HG02973 (cell line): ENCODE measurements around the gene MESP2.

Experiments
- ATAC-seq: cut with Tn5 transposase; IDR thresholded peaks from one replicate; pipeline ENCODE4 v1.9.1; 2021; ENCODE audit warnings: moderate library complexity; ENCODE audit not compliant: unreplicated experiment

Gene MESP2

DNA sequence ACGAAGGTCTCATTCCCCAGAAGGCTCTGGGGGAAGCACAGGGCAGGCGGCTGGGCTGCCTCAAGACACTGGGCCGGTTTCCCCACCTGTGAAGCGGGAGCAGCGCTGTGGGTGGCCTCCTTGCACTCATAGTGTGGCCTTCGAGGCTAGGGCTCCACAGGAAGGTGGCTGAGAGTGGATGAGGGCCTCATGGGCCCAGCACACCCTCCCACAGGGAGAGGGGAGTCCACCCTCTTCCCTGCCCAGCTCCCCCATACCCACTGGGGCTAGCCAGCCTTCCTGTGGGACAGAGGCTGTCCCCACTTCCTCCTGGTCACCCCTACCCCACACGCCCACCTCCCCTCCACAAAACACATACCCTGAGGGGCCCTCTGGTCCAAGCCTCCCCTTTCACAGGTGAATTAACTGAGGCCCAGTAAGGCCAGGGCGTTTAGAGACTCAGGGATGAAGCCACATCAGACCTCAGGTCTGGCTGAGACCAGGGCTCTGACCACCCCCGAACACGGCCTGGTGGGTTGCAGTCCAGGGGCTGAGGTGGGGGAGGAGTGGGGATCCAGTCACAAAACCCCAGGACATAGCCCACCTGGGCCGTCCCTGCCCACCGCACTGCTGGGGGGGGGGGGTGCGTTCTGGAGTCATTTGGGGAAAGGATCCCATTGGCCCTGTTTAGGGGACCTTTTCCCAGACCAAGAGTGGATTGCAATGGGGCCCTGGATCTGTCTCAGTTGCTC lies 37.4 kb downstream of the MESP2 start:
- ATAC-seq: no peak

GRCh38 chr15:89814112-89814742 lies 38.1 kb downstream of the MESP2 start:
- ATAC-seq: no peak

DNA sequence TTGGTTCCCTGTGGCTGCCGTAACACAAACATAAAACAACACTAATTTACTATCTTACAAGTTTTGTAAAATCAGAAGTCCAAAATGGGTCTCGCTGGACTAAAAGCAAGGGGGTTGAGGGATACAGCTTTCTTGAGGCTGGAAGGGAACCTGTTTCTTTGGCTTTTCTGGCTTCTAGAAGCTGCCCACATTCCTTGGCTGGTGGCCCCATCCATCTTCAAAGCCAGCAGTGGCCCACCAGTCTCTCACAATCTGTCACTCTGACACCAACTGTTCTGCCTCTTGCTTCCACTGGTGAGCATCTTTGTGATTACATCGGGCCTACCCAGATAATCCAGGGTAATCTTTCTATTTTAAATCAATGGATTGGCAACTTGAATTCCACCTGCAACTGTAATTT lies 39.6 kb downstream of the MESP2 start:
- ATAC-seq: no peak

DNA sequence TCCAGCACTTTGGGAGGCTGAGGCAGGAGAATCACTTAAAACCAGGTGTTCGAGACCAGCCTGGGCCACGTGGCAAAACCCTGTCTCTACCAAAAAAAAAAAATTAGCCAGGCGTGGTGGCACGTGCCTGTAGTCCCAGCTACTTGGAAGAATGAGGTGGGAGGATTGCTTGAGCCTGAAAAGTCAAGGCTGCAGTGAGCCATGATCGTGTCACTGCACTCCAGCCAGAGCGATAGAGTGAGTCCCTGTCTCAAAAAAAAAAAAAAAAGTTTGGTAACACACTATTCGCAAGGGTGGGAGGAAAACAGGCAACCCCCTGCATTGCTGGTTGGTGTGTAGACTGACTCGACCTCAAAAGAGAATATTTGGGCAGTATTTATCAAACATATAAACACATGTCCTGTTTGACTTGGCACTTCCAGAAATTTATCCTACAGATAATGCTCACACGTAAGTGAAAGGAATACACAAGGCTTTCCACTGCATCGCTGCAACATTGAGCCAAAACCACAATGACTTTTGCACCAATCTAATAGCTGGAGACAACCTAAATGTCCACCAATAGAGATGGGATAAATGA lies 41.7 kb downstream of the MESP2 start:
- ATAC-seq: no peak

DNA sequence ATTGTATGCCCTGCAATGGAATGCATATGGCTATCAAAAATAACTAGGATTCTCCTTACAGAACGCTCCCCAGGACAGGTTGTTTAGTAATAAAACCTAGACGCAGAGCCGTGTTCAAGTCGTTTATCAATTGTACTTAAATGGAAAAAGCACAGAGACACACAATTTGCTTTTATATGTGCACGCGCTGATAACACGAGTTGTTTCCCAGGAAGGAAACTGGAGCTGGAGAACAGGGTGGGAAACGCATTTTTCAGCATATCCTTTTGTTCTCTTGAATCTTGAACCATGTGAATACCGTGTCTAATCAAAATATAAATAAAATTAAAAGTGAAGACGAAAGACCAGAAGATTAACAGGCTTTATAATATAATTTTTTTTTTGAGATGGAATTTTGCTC lies 42.2 kb downstream of the MESP2 start:
- ATAC-seq: no peak

DNA sequence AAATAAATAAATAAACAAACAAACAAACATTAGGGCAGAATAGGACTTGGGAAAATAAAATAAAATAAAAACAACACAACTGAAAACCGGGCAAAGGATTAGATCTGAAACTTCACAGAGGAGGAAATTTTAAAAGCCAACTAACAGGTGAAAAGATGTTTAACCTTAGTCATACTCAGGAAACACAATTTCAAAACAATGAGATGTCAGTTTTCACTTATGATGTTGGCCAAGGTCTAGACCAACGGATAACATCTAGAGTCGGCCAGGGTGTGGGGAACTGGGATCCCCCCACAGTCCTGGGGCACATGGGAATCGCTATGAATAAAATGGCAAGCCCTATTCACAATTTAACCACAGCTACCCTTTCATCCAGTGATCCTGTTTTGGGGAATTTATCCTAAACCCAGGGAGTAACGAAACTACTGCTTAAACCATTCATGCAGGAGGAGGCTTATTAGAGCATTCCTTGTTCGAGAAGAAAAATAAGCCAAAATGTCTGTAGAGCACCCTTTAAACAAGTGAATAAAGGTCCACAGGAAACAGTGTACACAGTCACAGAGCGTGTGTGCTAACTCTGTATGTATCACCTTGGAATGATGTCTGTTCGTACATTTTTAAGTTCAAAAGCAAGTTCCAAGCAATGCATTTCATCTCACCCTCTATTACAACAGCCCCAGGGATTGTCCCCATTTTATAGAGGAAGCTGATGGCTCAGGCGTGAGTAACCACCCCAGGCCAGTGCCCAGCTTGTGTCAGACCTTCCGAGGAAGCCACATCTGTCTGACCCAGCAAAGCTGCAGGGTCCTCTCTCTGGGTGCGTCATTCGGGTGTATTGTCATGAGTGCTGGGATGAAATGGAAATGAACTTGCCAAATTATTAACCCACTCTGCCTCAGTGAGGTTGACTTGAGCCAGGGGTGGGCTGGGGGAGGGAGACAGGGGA lies 44.8 kb downstream of the MESP2 start:
- ATAC-seq: no peak

DNA sequence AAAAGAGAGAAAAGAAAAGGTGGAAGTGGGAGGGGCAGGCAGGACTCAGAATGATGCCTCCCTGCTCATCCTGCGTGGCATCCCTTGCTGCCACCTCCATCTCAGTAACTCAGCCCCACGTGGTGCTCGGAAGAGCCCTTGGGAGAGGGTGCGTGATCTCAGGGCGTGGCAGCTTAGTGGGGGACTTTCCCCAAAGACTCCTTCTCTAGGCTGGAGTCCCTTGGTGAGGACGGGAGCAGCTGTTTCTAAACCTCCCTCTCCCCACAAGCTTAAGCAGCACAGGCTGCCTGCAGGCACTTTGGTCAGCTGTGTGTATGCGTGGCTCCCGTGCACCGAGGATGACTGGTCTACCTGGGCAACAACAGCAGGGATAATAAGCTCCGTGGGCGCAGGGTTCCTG lies 45.9 kb downstream of the MESP2 start:
- no peak for ATAC-seq

GRCh38 chr15:89822611-89822950 lies 46.4 kb downstream of the MESP2 start:
- no peak for ATAC-seq

DNA sequence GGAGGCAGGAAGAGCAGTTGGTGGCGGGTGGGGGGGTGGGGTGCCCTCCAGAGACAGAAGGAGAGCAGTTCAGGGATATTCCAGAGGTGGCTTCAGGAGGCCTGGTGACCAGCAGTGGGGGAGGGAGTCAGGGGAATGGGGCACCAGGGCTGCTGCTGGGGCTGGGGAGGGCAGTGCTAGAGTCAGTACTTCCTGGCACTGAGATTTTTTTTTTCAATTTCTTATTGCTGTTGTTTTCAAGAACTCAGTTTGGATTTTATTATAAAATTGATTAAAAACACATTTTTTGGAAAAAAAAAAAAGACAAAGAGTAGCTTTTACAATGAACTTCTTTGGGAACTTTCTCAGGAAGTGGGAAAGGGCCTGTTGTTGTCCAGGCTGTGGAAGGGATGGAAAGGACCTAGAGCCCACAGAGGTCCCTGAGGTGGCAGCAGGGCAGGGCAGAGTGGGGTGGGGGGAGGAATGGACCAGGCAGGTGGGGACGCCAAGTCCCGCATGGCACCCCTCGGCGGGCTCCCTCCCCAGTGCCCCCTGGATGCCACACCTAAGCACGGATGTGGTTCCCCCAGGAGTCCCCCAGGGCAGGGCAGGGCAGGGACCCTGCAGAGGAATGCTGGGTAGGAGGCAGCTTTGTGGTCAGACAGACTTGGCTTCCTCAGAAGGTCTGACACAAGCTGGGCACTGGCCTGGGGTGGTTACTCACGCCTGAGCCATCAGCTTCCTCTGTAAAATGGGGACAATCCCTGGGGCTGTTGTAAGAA lies 47.0 kb downstream of the MESP2 start:
- ATAC-seq: no peak

GRCh38 chr15:89823836-89824606 lies 47.9 kb downstream of the MESP2 start:
- ATAC-seq: no peak

- no peak for ATAC-seq
These were observed 48.4 kb downstream of the MESP2 start for GRCh38 chr15:89824607-89824867.

DNA sequence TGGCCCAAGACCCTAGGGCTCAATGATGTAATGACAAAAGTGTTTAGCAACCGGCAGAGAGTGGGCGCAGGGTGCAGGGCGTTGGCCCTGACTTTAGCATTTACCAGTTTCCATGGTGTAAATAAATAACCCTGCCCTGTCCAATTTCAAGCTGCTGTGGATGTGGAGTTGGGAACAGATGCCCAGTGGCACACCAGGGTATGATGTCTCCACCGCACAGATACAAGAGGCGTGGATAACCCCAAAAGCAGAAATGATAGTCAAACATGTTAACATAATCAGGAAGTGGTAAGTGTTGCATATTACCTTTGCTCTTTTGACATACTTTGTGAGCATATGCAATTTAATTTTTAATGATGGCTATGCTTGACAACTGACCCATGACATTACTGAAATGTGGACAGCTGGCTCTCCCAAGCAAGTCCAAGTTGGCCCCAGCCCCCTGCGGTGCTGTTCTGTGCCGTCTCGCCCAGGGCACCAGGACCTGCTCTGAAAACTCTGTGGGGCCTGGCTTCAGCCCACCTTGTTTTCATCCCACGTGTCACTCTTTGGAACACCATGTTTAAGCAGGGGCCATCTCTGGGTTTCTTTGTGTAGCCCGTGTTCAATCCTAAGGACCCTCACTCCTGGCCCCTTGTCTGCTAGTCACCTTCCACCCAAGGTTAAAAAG lies 49.3 kb downstream of the MESP2 start:
- ATAC-seq: no peak

GRCh38 chr15:89826671-89827655 lies 50.8 kb downstream of the MESP2 start:
- no peak for ATAC-seq

DNA sequence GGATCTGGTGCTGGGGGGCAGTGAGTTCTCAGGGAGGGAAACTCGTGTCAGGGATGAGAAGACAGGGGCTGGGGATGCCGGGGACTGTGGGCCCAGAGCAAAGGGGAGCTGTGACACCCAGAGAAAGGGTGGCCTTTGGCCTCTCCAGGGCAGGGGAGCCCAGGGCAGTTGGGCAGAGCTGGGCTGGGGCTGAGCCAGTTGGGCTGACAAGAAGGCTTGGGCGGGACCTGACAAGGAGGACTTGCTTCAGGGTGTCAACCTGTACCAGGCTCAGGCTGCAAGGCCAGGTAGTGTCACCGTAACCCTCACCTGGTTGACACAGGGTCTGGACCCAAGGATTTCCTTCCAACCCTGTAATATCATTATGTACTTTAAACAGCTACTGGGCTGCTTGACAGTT lies 51.7 kb downstream of the MESP2 start:
- ATAC-seq: no peak
